DMS53 treated with DMSO at 0.1 percent for 48 hours (cell line): ENCODE measurements around the gene PRSS22.

Source experiments
- DNase-seq: peaks from one replicate; lab custom pipeline; 2025; ENCODE audit not compliant: unreplicated experiment; lab: John Stamatoyannopoulos, UW

Gene PRSS22

GRCh38 chr16:2817340-2818271 is 40.4 kb downstream of the PRSS22 start:
- DNase-seq: no peak

DNA sequence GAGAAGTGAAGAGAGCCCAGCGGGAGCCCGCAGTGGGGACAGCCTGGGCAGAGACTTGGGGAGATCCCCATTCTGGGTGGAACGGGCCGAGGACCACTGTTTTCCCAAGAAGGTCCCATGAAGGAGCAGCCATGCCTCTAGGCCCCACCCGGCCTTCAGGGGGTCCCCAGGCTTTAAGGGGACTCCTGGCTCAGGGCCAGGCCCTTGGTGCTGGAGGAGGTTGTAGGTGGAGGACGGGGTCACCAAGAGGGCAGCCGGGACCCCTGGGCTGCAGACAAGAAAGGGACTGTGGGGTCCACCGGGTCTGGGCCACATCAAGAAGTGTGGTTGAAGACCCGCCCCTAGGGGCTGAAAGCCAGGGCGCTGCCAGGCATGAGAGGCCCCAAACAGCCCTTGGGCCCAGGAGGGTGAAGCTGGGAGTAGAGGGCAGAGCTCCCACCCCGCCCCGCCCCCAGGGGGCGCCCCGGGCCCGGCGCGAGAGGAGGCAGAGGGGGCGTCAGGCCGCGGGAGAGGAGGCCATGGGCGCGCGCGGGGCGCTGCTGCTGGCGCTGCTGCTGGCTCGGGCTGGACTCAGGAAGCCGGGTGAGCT is 41.1 kb downstream of the PRSS22 start, which contains the start of gene PRSS21:
PRSS21 (plus strand) TSS at position 487 of the 589 bp plus-strand sequence; CDS start at position 519, 32 bp downstream.
- no peak for DNase-seq

- no peak for DNase-seq
Observed at GRCh38 chr16:2815299-2815771, 42.6 kb downstream of the PRSS22 start.

DNA sequence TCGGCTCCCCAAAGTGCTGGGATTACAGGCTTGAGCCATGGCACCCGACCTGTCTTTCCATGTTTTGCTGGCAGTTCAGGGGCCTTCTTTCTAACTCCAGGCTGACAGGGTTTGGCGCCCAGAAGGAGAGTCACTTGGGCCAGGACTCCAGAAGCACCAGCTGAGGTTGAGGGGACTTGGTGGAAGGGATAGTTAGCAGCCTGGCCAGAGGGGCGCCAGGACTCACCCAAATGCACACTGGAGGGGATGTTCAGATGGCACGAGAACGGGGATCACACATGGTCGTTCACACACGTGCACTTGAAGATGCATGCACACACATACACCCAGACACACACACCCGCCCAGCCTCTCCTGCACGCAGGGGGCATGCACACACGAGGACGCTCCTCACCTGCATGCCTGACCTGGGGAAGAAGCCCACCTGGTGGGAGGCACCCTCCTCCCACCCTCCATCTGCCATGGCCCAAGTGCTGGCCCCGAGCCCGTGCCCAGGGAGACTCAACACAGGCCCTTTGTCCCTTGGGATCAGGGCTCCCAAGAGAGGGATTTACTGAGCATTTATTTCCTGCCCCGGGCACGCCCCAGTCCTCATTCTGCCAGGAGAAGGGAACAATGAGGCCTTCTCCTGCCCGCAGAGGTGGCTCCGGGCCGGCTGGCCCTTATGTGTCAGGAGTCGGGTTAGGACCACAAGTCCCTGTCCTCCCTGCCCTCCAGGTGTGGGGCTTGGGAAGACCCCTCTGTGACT is 43.2 kb downstream of the PRSS22 start:
- DNase-seq: no peak

DNA sequence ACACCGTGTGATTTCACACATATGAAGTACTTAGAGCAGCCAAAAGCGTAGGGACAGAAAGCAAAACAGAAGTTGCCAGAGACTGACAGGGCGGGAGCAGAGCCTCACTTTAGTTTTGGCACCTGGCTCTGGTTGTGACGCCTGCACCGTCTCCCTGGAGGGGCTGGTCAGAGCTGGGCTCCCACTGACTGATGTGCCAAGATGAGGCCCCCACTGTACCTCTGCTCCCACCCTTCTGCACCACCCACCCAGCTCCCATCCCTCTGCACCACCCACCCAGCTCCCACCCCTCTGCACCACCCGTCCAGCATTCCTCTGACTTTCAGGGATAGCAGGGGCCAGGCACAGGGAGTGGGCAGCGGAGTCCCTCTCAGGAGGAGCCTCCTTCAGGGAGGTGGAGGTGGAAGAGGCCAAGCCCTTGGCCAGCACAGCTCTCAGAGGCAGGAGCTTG is 44.2 kb downstream of the PRSS22 start:
- no peak for DNase-seq

DNA sequence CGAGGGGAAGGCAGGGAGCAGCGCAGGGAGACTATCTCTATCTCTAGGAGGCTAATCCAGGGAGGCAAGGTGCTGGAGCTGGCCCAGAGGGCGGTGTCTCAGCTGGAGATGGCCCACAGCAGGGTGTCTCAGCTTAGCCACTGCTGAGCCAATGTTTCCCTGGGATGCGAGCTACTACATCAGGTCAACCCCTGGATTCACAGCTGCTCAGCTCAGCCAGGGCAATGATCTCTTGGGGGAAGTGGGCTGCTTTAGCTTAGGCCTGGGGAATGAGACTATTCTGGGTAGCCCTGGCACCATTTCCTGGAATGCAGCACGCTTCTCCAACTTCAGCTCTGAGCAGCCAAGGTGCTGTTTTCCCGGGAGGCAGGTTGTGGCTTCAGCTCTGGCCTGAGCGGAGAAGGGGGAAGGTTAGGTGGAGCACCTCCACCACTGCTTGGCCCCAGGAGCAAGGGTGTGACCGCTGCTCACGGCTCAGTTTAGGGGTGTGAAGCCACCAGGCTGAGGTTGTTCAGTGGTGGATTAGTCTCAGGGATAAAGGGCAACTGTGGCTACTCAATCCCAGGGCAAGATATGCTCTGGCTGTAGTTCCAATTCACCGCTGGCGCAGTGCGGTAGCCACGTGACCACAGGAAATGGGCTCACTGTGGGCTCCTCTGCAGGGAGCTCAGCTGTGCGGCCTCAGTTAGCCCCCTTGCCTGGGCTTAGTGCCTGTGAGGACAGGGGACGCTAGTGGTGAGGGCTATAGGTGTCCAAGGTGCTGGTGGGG is 46.1 kb downstream of the PRSS22 start:
- DNase-seq: no peak

DNA sequence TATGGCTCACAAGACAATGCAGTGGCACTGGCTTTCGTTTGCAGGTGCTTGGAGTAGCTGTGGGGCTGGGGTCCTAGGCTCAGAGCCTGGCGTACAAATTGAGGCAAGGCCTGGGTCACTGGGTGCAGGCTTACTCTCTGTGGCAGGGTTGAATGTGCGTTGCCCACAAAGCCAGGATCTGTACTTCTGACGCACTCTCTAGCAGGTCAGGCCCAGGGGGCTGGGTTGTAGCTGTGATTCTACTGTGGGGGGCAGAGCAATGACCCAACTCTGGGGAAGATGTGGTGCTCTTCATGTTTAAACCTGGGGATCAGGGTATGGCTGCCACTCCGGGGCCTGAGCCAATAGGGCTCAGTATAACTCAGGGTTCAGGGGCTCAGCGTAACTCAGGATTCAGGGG is 47.3 kb downstream of the PRSS22 start:
- no peak for DNase-seq

GRCh38 chr16:2809149-2809760 is 48.7 kb downstream of the PRSS22 start:
- DNase-seq: no peak

DNA sequence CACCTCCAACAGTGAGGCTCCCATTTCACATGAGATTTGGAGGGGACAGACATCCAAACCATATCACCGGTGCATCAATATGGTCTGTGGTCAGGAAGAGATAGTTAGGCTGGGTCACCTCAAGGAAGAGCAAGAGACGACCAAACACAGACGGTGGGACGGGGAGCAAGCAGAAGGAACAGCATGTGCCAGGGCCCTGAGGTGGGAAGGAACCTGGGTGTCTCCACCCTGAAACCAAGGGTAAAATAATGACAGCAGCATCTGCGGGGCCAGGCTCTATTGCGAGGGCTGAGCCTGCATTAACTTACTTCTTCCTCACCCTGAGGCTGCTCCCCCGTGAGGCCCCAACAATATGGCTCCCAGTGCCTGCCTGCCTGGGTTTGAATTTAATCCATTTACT is 49.8 kb downstream of the PRSS22 start:
- no peak for DNase-seq

- DNase-seq: no peak
Observed at GRCh38 chr16:2806286-2806685, 51.7 kb downstream of the PRSS22 start.

GRCh38 chr16:2804728-2805127 is 53.2 kb downstream of the PRSS22 start:
- DNase-seq: no peak

DNA sequence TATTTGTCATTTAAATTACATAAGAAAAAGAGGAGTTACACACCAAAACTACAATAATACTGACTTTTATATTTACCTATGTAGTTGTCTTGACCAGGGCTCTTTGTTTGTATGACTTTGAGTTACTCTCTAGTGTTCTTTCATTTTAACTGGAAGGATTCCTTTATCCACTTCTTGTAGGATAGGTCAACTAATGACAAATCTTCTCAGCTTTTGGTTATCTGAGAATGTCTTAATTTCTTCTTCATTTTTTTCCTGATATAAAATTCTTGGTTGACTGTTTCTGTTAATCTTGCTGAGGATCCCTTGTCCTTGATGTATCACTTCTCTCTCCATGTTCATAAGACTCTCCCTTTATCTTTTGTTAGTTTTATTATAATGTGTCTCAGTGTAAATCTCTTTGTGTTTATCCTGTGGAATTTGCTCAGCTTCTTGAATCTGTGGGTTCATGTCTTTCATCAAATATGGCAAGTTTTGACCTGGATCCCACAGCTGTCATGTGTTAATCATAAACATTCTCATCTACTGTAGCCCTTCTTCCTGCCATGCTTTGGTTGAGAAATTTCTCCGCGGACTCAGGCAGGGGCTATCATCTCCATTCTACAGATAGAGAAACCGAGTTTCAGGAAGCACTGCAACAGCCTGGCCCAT is 54.3 kb downstream of the PRSS22 start:
- DNase-seq: no peak
